ENCODE results near the gene OSBPL6.

DNA sequence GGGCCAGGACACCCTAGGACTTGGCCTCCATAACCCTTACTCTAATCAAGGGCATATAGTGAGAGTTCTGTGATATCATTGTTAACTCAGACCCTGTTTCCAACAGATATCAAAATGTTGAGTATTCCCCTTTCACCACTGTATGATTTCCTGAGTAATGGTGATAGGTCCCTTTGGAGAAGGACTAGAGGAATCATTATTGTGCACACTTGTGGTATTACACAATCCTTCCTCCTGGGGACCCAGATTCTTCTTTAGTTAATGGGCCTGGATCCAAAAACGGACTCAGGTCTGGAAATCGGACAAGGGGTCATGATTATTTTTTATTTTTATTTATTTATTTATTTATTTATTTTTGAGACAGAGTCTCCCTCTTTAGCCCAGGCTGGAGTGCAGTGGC, 233.1 kb downstream of the OSBPL6 start:
- TF ChIP-seq TAF1 (IDR thresholded peaks at IDR 0.05; ENCODE audit: low read depth), result no peak
- TF ChIP-seq CTCF (IDR thresholded peaks at IDR 0.05; ENCODE audit: poor library complexity, severe bottlenecking), result no peak
- no peak for TF ChIP-seq EZH2 (IDR thresholded peaks at IDR 0.05; ENCODE audit: borderline replicate concordance, insufficient read depth, low read length, poor library complexity, severe bottlenecking)
- TF ChIP-seq EP300 (conservative IDR thresholded peaks at IDR 0.05; ENCODE audit: poor library complexity, severe bottlenecking), result no peak
- no peak for TF ChIP-seq REST (IDR thresholded peaks at IDR 0.05; ENCODE audit: borderline replicate concordance)
